Heart right ventricle (tissue), 16 donors: ENCODE results near the gene TTC3. TPM values are rescaled to one million over a fixed set of nuclear protein-coding genes. Genes with fewer than 3 reads are reported as not detected.

Experiments
- ATAC-seq, 8 donors: fragments of 200-7000 bp; cut with Tn5 transposase; one replicate each; pipeline ENCODE4 v1.9.1; 2020; ENCODE audit warnings: mild to moderate bottlenecking in 8 of 8, moderate library complexity in 8 of 8, moderate number of reproducible peaks in 1 of 8
- DNase-seq, 2 donors: peaks; one replicate each; pipeline ENCODE4 v3.0.0-alpha.2; 2020
- H3K27ac ChIP-seq, 10 donors: fragments of 200-600 bp; sonication (generic) in 2 of 10; one replicate each; pipeline versions ENCODE4 v1.5.0 to v1.8.0; 2020 to 2022; ENCODE audit warnings: mild to moderate bottlenecking in 3 of 10
- H3K27me3 ChIP-seq, 7 donors: fragments of 200-600 bp; one replicate each; pipeline ENCODE4 v1.8.0; 2021 to 2022; ENCODE audit warnings: mild to moderate bottlenecking in 2 of 7
- H3K36me3 ChIP-seq, 9 donors: fragments of 200-600 bp; sonication (generic) in 1 of 9; one replicate each; pipeline versions ENCODE4 v1.5.0 to v1.8.0; 2020 to 2022; ENCODE audit warnings: mild to moderate bottlenecking in 2 of 9
- H3K4me1 ChIP-seq, 9 donors: fragments of 200-600 bp; sonication (generic) in 1 of 9; one replicate each; pipeline versions ENCODE4 v1.5.0 to v1.8.0; 2020 to 2022; ENCODE audit warnings: mild to moderate bottlenecking in 4 of 9
- H3K4me3 ChIP-seq, 10 donors: fragments of 200-600 bp; sonication (generic) in 2 of 10; one replicate each; pipeline versions ENCODE4 v1.5.0 to v1.8.0; 2020 to 2022; ENCODE audit warnings: mild to moderate bottlenecking in 7 of 10, moderate library complexity in 2 of 10
- H3K9me3 ChIP-seq, 11 donors: fragments of 200-600 bp in 10 of 11; sonication (generic) in 2 of 11; one replicate each; pipeline versions ENCODE4 v1.5.0 to v1.8.0; 2013 to 2022; ENCODE audit warnings: mild to moderate bottlenecking in 2 of 11, control low read depth in 1 of 11, moderate library complexity in 1 of 11
- WGBS, 2 donors: extraction: QIAGEN DNeasy Blood & Tissue Kit; methylation state at CpG; one replicate each; pipeline ENCODE4 v1.1.7; 2013; ENCODE audit warnings: inconsistent platforms in 1 of 2; 5-methylcytosine and 5-hydroxymethylcytosine counted together
- intact Hi-C, 10 donors: fragments of 100-400 bp; cut with DNase I; formaldehyde crosslinking; loops; one replicate each; pipeline versions ENCODE4 v1.11.1 to v1.14.2; 2022
- polyA plus RNA-seq, 2 donors: library from polyadenylated mRNA; stranded (reverse); fragments of 200-250 nt; gene quantifications; one replicate each; pipeline ENCODE4 v1.2.3, GENCODE V29; 2013
- total RNA-seq, 10 donors: library from RNA; stranded (reverse); fragmentation: NEBNext Ultra II Directional in 3 of 10; extraction: Animal tissue kit (Norgen Biotek cat#: 25700) in 3 of 10; gene quantifications; one replicate each; pipeline versions ENCODE4 v1.2.1 to v1.2.4, GENCODE V29; 2021 to 2023
- TF ChIP-seq, protein P1 (sequence below), 9 donors: fragments of 200-600 bp; sonication (generic) in 2 of 9; IDR thresholded peaks; one replicate each; pipeline versions ENCODE4 v1.5.0 to v1.8.0; 2021 to 2022; ENCODE audit warnings: antibody characterized with exemption in 9 of 9, mild to moderate bottlenecking in 5 of 9, moderate library complexity in 1 of 9
- donor health status: Arrhythmogenic right ventricular cardiomyopathy.
- donor health status: ischemic (EF 13 %, LVEDD 7.1; RV severe dilation, severe dysfunction).
- donor health status: healthy with polysubstance abuse.
- donor health status: DM: no; HTN: yes; CAD: no.
- donor health status: DM: no; HTN: no; CAD: no.
- donor health status: ischemic (EF 25% LVEDD 6.9; RV normal size, moderate dysfunction).
- donor health status: ischemic (EF 25% LVEDD 5.7; RV mildly dilated, moderate dysfunction).
- donor health status: healthy.
- donor health status: DM: yes; HTN: yes; CAD: no.
- donor health status: Ischemic cardiomyopathy.
- donor health status: ischemic (EF 35%, LVEDD 5.7; RV mildly dilated, moderate dysfunction).
- donor health status: nonischemic (EF 11% LVEDD 7.7; RV severe dilation, severe dysfunction).
- donor health status: DM: yes; HTN: yes; CAD: no.
- donor health status: PGD.
- donor health status: ischemic (EF 29% LVEDD 5.4; RV normal size, mild dysfunction).
- donor health status: nonischemic (EF 23%, LVEDD 6.1; RV moderate dilation, normal function).

Gene TTC3
- total and polyA plus RNA-seq, 12 donors = 14.0 to 62.1 (median 50.1) TPM

DNA sequence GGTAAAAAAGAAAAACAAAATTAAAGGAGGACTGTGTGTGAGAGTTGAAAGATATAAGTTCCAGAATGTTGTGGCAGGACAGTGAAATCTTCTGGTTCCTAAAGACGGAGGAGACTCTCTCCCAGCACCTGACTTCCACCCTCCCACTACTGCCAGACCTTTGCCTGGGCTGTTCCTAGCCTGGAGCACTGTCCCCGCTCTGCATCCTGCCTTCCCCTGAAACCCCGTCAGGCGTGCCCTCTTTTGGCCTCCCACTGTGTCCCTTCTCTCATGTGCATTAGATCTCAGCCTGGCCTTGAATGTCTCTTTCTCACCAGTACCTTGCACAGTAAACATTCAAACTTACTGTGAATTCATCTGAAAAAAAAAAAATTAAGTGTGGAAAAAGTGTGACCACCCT lies 120.0 kb downstream of the TTC3 start:
- no peak overlapping the region for H3K27ac ChIP-seq
- WGBS, 2 donors = 71 to 72% methylated on average over 4 of the region's 4 CpGs
- no peaks in the 10 kb centered on the region for H3K4me1 ChIP-seq
- intact Hi-C loops = no loop called here
- DNase-seq = no peak
- ATAC-seq = no peak
- peaks cover 0 to 100% (median 36%) of the 10 kb centered on the region in 9 donors for H3K36me3 ChIP-seq
- H3K9me3 ChIP-seq = no peaks in the 10 kb centered on the region
- no peak overlapping the region for H3K4me3 ChIP-seq
- no peaks in the 10 kb centered on the region for H3K27me3 ChIP-seq
- TF ChIP-seq, protein P1, sequence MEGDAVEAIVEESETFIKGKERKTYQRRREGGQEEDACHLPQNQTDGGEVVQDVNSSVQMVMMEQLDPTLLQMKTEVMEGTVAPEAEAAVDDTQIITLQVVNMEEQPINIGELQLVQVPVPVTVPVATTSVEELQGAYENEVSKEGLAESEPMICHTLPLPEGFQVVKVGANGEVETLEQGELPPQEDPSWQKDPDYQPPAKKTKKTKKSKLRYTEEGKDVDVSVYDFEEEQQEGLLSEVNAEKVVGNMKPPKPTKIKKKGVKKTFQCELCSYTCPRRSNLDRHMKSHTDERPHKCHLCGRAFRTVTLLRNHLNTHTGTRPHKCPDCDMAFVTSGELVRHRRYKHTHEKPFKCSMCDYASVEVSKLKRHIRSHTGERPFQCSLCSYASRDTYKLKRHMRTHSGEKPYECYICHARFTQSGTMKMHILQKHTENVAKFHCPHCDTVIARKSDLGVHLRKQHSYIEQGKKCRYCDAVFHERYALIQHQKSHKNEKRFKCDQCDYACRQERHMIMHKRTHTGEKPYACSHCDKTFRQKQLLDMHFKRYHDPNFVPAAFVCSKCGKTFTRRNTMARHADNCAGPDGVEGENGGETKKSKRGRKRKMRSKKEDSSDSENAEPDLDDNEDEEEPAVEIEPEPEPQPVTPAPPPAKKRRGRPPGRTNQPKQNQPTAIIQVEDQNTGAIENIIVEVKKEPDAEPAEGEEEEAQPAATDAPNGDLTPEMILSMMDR (IDR thresholded peaks at IDR 0.05) = no peak

DNA sequence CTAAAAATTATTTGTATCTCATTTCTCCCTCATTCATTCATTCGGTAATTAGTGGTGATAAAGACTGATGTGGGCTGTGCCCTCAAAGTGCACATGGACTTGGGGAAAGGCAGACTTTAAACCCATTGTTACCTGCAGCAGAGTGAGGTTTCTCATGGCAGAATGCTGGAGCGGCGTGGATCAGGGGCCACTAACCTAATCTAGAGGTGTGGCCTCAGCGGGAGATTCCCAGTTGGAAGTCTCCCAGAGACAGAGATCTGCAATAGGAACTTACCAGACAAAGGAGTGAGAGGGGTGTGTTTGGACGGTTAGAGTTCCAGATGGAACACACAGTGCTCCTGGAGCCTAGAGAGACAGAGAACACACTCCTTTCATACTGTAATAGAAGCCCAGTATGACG lies 120.6 kb downstream of the TTC3 start:
- Histone ChIP-seq H3K36me3 (peaks cover 0 to 100% (median 36%) of the 10 kb centered on the region in 9 donors), H3K9me3 (no peaks in the 10 kb centered on the region), H3K27me3 (no peaks in the 10 kb centered on the region), H3K27ac (no peak overlapping the region), H3K4me1 (no peaks in the 10 kb centered on the region), H3K4me3 (no peak overlapping the region)
- TF ChIP-seq, protein P1 (IDR thresholded peaks at IDR 0.05) = no peak
- ATAC-seq (no peak), DNase-seq (no peak)
- intact Hi-C loops = no loop called here
- WGBS, 2 donors = 92 to 95% methylated on average over 6 of the region's 6 CpGs

- Histone ChIP-seq H3K9me3 (no peaks in the 10 kb centered on the region), H3K27ac (no peak overlapping the region), H3K36me3 (peaks cover 0 to 100% (median 30%) of the 10 kb centered on the region in 9 donors), H3K4me1 (no peaks in the 10 kb centered on the region), H3K27me3 (no peaks in the 10 kb centered on the region), H3K4me3 (no peak overlapping the region)
- DNase-seq (no peak), ATAC-seq (peak in 2 of 8 donors; percentile 42)
- 75 to 80% methylated on average over 3 of the region's 3 CpGs for WGBS, 2 donors
- TF ChIP-seq, protein P1 (IDR thresholded peaks at IDR 0.05) = no peak
- intact Hi-C loops = no loop called here
Observed at GRCh38 chr21:37195059-37195458, 122.0 kb downstream of the TTC3 start.

DNA sequence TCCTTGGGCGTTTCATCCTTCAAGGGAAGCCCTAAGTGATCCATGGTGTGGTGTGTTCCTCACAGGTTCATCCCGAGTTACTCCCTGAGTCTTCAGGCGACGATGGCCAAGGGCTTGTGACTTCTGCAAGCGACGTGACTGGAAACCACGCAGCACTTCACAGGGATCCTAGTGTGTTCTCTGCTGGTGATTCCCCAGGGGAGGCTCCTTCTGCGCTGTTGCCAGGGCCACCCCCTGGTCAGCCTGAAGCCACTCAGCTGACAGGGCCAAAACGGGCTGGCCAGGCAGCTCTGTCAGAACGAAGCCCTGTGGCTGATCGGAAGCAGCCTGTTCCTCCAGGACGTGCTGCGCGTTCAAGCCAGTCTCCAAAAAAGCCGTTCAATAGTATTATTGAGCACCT lies 122.6 kb downstream of the TTC3 start:
- peaks cover 0 to 100% (median 33%) of the 10 kb centered on the region in 9 donors for H3K36me3 ChIP-seq
- DNase-seq = no peak
- H3K27me3 ChIP-seq = no peaks in the 10 kb centered on the region
- intact Hi-C loops = no loop called here
- ATAC-seq = peak in 5 of 8 donors; percentile 17 to 57 (median 33)
- TF ChIP-seq, protein P1 (IDR thresholded peaks at IDR 0.05) = no peak
- H3K27ac ChIP-seq = no peak overlapping the region
- 82 to 85% methylated on average over 15 of the region's 15 CpGs for WGBS, 2 donors
- no peak overlapping the region for H3K4me3 ChIP-seq
- no peaks in the 10 kb centered on the region for H3K9me3 ChIP-seq
- H3K4me1 ChIP-seq = no peaks in the 10 kb centered on the region
